Femur (tissue), 1 donor: ENCODE measurements around the gene GDNF.
"Not testable (repeated sequence)": the region's sequence is repeated elsewhere in the genome, so short reads cannot be mapped to it uniquely, and the experiment has no call there.

Experiments used
- DNase-seq: peaks from one replicate; pipeline ENCODE4 v3.0.0-alpha.2; 2017

Gene GDNF

DNA sequence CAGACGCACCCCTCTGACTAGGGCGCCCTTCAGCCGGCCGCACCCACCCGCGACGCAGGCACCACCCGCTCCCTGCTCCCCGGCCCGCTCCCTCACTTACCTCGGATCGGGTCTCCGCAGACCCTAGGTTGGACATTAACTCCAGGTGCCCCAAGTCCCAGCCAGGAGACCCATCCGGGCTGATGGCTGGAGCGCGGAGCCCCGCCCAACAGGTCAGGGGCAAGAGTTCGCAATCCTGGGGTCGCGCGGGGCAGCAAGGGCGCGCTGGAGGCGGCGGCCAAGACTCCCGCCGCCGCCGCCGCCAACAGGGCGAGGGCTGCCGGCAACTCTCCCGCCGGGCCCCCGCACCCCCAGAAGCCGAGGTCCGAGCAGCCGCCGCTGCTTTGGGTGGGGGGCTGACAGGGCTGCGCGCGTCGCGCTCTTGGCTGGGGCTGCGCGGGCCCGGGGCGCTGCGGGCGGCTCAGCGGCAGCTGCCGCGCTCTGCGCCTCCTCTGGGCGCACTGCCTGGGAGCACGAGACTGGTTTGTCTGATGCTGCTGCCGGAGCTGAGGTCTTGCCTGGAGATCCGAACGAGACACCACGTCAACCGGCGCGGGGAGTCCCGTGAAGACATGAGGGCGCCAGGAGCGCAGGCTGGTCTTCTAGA, at the start of gene GDNF:
GDNF (minus strand) TSS at position 635 of the 646 bp plus-strand sequence. CDS start 5,245 bp downstream, outside the sequence.
- DNase-seq = peak; percentile 80

- DNase-seq = no peak
These were observed 48.6 kb upstream of the GDNF start for GRCh38 chr5:37888476-37888875.

DNA sequence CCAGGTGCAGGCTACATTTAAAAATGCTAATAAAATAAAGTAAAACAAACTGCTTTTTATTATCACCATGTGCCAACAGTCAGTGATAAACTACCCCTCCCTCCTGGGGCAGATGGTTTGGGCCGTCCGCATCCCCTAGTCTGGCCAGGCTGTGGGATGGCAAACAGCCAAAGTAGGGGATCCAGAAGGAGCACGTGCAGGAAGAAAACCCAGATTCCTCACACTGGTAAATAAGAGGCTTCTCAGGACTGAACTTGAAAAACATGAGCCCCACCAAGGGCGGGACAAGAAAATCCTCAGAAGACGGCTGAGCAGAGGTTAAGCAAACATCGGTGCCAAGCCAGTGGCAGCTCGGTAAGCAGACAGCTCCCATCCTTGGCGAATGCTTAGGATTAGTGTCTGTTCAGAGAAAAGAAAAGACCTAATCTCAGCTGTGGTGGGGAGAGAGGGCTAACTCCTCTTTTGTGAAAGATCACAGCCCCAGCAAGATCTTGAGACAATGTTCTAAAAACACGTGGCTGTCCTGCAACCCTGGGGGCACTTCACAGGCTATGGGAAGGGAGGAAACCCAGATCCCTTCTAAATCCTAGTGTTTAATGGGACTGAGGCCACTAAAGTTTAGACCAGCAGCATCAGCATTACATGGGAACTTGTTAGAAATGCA, 46.5 kb upstream of the GDNF start:
- no peak for DNase-seq

DNA sequence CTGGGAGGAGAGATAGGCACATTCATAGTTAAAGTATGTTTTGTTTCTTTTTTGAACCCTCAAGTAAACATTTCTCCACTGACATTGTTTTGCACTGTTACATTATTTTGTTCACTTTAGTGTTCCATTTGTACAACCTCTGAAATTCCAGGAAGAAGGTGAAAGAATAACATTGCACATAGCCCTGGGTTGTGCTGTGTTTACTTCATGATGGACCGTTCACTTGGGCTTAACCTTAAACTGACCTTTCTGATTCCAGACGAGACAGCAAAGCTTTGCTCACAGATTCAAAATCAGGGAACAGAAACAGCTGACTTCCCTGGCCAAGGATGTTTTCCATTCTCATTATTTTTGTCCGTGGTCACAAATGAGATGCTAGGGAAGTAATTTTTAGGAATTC, 42.8 kb upstream of the GDNF start:
- DNase-seq = no peak

DNA sequence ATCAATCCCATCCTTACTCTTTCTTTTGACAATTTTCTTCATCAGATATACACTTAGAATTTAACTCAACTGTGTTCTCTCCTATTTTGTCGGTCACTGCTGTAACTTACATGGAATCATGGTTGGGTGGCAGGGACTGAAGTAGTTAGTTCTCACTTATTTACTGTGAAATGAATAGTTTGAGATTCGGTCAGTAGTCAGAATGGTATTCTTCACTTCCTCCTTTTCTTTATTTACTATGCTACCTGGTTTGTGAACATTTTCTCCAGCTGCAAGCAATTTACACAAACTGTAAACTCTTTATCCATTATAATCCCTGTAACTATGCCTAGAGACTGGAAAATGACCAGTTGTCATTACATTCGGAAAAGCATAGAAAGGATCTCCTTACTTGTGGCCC, 41.5 kb upstream of the GDNF start:
- no peak for DNase-seq

DNA sequence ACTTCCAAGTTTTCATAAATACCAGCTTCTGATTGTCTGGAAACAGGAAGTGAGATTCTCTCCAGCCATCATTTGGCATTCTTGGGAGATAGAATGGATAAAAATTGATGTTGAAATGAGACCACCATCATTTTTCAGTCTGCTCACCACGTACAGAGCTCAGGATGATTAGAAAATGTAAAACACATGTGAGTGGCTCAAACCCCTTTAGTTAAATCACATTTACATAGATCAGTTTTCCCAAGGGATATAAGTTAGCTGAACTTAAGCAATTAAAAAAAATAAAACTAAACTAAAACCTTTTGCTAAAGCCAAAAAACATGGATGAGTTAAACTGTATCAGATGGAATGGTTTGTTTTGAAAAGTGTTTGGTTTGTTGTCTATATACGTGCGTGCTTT, 37.1 kb upstream of the GDNF start:
- DNase-seq = no peak

GRCh38 chr5:37876245-37876644, 36.4 kb upstream of the GDNF start:
- DNase-seq = no peak

DNA sequence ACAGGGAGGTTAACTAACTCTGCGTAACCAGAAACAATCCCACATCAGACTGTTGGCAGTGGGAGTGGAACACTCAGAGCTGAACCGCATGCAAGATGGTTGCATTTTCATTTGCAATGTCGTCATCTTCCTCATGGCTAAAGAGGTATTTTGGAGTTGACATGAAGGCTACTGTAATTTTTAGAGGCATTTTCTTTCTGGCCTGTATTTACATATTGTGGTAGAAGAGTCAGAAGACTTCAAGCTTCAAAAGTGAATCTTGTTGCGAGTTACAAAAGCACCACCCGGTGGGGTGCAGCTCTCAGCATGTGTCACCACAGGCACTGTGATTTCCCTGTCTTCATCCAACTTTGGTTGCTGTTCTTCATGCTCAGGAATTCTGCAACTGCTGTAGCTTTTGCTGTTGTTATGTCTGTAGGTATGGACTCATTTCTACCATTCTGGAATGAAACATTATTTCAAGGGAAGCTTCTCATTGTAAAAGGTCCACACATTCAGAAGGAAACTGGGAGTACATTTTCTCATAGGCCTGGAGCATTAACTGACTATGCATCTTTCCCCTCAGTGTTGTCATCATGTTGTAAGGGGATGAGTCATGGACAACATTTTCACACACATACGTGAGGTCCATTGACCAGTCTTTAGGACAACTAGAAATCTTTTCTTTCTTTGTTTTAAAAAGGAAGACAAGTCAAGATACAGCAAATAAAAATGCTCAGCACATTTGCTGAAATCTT, 35.4 kb upstream of the GDNF start:
- peak; percentile 37 for DNase-seq

DNA sequence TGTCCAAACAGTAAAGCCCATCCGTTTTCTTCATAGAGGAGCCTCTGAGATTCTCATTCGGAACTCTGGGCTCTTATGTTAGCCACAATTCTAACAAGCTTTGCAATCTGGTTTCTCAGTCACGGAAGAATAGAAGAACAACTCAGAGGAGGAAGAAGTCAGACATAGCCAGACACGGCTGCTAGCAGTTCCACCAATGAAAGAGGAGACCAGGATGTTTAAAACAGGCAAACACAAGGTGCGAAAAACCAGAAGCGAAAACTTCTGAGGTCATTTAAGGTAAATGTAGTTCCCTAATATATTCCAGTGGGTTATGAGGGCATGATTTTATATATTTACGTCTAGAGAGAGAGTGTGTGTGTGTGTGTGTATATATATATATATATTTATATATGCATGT, 34.1 kb upstream of the GDNF start:
- no peak for DNase-seq

- DNase-seq = no peak
These were observed 31.4 kb upstream of the GDNF start for GRCh38 chr5:37871023-37871815.

DNA sequence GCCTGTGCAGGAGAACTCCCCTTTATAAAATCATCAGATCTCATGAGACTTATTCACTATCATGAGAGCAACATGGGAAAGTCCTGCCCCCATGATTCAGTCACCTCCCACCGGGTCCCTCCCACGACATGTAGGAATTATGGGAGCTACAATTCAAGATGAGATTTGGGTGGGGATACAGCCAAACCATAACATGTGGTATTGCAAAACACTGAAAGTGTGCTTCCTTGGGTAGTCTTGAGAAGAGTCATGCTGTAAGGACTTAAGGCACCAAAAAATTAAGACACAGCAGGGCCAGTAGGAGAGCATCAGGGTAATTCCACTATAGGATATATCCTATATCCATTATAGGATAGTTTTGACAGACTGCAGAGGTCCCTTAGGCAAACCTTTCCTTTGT, 29.4 kb upstream of the GDNF start:
- DNase-seq = no peak

DNA sequence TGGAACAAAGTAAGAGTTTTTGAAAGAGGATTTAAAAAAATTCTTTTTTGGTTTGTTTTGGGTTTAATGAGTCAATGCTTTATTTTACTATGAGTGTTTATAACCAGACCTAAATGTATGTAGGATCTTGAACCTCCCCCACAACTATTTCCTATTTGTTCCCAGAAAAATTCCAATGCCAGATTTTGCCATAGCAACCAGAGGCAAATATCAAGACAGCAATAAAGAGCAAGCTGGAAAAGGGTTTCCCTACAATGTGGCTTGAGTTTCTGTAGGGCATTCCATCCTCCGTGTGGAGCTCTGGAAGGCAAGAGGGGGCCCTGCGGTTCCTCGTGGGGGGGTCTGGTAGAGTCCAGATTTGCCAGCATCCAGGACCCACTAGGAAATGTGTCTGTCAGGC, 27.8 kb upstream of the GDNF start:
- DNase-seq = peak; percentile 20

DNA sequence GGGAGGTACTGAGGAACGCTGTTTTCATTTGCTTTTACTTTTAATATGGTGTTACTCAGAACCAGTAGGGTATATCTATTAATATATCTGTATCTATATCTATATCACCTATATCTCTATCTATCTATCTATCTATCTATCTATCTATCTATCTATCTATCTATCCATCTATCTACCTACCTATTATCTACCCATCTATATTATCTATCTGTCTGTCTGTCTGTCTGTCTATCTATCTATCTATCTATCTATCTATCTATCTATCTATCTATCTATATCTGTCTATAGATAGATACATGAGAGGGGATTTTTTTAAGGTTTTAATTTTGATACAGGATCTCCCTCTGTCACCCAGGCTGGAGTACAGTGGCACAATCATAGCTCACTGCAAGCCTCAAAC, 23.1 kb upstream of the GDNF start:
- not testable (repeated sequence) for DNase-seq

GRCh38 chr5:37860206-37860605, 20.4 kb upstream of the GDNF start:
- no peak for DNase-seq

DNA sequence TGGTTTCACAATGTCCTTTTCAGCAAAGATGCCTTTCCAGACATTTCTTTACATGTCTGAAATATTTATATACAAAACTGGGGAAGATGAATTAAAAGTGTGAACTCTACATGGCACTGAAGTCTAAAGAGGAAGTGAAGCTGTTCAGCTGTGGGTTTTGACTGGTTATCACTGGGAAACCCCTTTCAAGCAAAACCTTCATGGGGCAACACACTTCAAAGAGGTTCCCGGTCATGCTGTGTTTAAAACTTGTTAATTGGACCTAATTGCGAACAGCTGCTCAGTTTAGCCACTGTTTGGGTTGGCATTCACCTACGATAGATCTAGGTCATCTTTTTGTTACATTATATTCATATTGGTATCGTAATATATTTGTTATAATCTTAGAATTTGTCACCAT, 20.0 kb upstream of the GDNF start:
- DNase-seq = no peak

DNA sequence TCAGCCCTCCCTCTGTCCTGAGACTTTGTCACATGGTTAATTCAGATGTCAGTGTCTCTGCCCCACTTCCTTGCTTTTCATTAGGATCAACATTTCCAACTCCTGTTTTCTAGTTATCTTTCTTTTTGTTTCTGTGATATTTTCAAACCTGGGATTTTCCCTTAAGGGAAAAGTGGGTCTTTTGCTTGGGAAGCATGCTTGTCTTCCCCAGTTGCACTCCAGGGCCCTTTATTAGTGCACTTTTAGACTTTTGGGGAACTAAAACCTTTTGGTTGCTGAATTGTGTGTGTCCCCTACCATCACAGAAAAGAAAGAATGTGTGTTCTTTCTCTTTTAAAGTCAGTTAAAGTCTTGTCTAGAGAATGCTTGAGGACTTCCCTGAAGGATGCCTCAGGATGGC, 18.4 kb upstream of the GDNF start:
- no peak for DNase-seq

- DNase-seq = no peak
These were observed 17.9 kb upstream of the GDNF start for GRCh38 chr5:37857696-37858095.

DNA sequence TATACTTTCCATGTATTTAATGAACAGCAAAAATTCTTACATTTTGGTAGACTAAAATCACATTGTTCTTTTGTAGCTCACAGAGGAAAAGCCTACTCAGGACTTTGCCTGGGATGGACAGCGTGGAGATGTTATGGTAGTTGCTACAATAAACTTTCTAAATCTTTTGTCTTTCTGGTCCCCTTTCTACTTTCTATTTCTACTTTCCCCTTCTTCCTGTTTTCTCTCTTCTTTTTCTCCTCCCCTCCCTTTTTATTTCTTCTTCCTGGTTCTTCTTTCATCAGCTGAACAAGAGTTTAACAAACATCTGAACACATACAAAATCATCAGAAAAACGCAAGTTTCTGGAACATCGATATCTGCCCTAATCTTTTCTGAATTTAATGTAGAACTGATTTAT, 15.6 kb upstream of the GDNF start:
- no peak for DNase-seq

DNA sequence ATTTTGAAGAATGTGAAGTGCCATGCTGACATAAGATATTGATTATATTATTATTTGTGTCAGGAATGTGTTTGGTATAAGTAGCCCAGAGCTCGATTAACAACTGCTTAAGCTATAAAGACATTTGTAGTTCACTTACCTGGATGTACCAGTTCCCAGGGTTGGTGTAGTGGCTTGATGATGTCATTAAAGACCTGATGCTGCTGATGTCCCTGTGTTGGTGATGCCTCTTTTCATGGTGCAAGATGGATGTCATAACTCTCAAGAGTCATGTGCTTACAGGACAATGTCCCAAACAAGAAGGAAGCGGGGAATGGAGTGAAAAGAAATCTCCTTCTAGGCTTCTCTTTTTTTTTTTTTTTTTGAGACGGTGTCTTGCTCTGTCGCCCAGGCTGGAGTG, 11.5 kb upstream of the GDNF start:
- DNase-seq = no peak

- no peak for DNase-seq
These were observed 10.5 kb upstream of the GDNF start for GRCh38 chr5:37850226-37850865.

DNA sequence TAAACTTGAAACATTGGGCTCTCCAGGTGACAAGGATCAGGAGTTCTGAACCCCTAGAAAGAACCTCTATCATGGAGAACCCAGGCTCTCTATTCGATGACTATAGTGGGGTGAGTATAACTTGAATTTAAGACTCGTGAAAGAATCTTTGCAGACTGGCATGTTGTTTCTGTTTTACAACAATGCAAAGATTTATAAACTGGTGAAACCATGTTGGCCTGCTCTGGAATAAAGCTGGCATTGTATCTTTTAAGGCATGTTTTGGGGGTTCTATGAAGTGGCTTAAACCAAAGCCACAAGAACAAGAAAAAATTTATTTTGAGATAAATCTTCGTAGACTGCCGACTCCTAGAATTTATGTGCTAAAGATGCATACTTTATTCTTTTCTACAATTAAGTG, 9.8 kb upstream of the GDNF start:
- no peak for DNase-seq

DNA sequence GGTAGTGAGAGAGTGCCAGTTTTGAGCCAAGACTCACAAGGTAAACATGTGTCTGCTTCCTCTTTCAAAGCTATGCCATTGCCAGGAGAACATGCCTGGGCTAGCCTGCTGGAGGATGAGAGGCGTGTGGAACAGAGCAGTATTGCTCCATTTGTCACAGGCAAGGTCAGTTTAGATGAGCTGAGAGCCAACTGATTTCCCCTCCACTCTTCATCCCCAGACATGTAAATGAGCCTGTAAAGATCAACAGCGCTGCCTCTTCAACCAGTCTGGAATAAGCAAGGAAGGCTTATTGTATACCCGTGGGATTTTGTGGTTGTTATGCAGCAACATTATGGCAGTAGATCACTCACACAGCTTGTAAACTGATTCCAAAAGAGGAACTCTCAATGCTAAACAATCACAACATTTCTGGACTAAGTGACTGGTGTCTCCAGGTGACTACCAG, 8.2 kb upstream of the GDNF start:
- DNase-seq = no peak

GRCh38 chr5:37846786-37847310, 7.0 kb upstream of the GDNF start:
- DNase-seq = no peak
